ENCODE measurements around the gene ST14.
"Not testable (repeated sequence)": the region's sequence is repeated elsewhere in the genome, so short reads cannot be mapped to it uniquely, and the experiment has no call there.

The ST14 gene

GRCh38 chr11:130246270-130246669, 86.7 kb downstream of the ST14 start:
- H3K4me1 ChIP-seq = peaks cover 0 to 19% (median 4%) of the 10 kb centered on the region in 4 donors
- H3K36me3 ChIP-seq = no peaks in the 10 kb centered on the region
- H3K27ac ChIP-seq = no peak overlapping the region
- DNase-seq = no peak
- intact Hi-C loops (cut with DNase I; ENCODE audit: low total_unique reads) = no loop called here
- TF ChIP-seq CTCF (IDR thresholded peaks at IDR 0.05) = no peak
- H3K4me3 ChIP-seq = no peak overlapping the region
- no peaks in the 10 kb centered on the region for H3K27me3 ChIP-seq
- H3K9me3 ChIP-seq = no peaks in the 10 kb centered on the region

DNA sequence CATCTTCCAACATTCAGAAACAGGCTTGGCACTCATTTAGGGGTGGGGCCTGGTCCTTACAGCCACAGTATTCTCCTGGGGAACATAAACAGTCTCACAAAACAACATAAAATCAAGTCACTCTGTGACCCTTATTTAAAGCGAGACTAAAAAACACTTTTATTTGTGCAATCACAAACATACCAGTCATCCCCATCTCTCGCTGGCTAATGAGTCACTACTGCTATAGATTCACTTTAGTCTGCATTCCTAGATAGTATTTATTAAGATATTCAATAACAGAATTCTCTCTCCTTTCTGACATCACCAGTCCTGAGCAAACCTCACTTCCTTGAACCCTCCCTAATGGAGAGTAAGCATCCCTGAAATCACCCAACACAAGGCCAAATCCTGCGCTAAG, 87.2 kb downstream of the ST14 start:
- intact Hi-C loops (cut with DNase I; ENCODE audit: low total_unique reads) = no loop called here

GRCh38 chr11:130247319-130247718, 87.7 kb downstream of the ST14 start:
- peaks cover 0 to 19% (median 4%) of the 10 kb centered on the region in 4 donors for H3K4me1 ChIP-seq
- no peak overlapping the region for H3K27ac ChIP-seq
- H3K9me3 ChIP-seq = no peaks in the 10 kb centered on the region
- no peak overlapping the region for H3K4me3 ChIP-seq
- no peak for DNase-seq
- intact Hi-C loops (cut with DNase I; ENCODE audit: low total_unique reads) = no loop called here
- TF ChIP-seq CTCF (IDR thresholded peaks at IDR 0.05) = no peak
- no peaks in the 10 kb centered on the region for H3K36me3 ChIP-seq
- H3K27me3 ChIP-seq = no peaks in the 10 kb centered on the region

More for the DNA sequence above, 87.2 kb downstream of the ST14 start:
- Histone ChIP-seq H3K27ac (no peak overlapping the region), H3K27me3 (no peaks in the 10 kb centered on the region), H3K36me3 (no peaks in the 10 kb centered on the region), H3K4me3 (no peak overlapping the region), H3K9me3 (no peaks in the 10 kb centered on the region), H3K4me1 (peaks cover 0 to 19% (median 4%) of the 10 kb centered on the region in 4 donors)
- DNase-seq = no peak
- no peak for TF ChIP-seq CTCF (IDR thresholded peaks at IDR 0.05)

GRCh38 chr11:130249371-130249770, 89.8 kb downstream of the ST14 start:
- Histone ChIP-seq H3K4me1 (peaks cover 0 to 19% (median 4%) of the 10 kb centered on the region in 4 donors), H3K4me3 (no peak overlapping the region), H3K36me3 (no peaks in the 10 kb centered on the region), H3K27ac (no peak overlapping the region), H3K9me3 (no peaks in the 10 kb centered on the region), H3K27me3 (no peaks in the 10 kb centered on the region)
- no peak for TF ChIP-seq CTCF (IDR thresholded peaks at IDR 0.05)
- intact Hi-C loops (cut with DNase I; ENCODE audit: low total_unique reads) = no loop called here
- DNase-seq = no peak

- H3K27ac ChIP-seq; DNase-seq; H3K27me3 ChIP-seq; intact Hi-C loops (cut with DNase I; ENCODE audit: low total_unique reads); H3K4me3 ChIP-seq; H3K9me3 ChIP-seq; H3K36me3 ChIP-seq: not testable (repeated sequence)
- H3K4me1 ChIP-seq = peaks cover 0 to 19% (median 4%) of the 10 kb centered on the region in 4 donors
These were observed 90.3 kb downstream of the ST14 start for GRCh38 chr11:130249929-130250328.

DNA sequence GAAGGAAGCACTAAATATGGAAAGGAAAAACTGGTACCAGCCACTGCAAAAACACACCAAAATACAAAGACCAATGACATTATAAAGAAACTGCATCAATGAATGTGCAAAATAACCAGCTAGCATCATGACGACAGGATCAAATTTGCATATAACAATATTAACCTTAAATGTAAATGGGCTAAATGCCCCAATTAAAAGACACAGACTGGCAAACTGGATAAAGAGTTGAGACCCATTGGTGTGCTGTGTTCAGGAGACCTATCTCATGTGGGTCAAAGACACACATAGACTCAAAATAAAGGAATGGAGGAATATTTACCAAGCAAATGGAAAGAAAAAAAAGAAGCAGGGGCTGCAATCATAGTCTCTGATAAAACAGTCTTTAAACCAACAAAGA, 92.2 kb downstream of the ST14 start:
- intact Hi-C loops (cut with DNase I; ENCODE audit: low total_unique reads); DNase-seq; H3K4me3 ChIP-seq; H3K27ac ChIP-seq; H3K36me3 ChIP-seq; H3K27me3 ChIP-seq; H3K9me3 ChIP-seq: not testable (repeated sequence)
- peaks cover 0 to 13% (median 4%) of the 10 kb centered on the region in 4 donors for H3K4me1 ChIP-seq
